Head of caudate nucleus (tissue), 42 donors: ENCODE data around the gene SCN8A.

Experiments
- DNase-seq, 42 donors: peaks; one replicate each; pipeline versions ENCODE4 v3.0.0 to v3.0.0-alpha.2; 2020 to 2021; ENCODE audit warnings: mixed read lengths in 7 of 42
- intact Hi-C: fragments of 100-400 bp; cut with DNase I; formaldehyde crosslinking; loops from one replicate; pipeline ENCODE4 v1.15.0; 2022

The SCN8A gene

GRCh38 chr12:51749986-51750317 lies 158.9 kb downstream of the SCN8A start:
- intact Hi-C loops: no loop called here
- DNase-seq: no peak

DNA sequence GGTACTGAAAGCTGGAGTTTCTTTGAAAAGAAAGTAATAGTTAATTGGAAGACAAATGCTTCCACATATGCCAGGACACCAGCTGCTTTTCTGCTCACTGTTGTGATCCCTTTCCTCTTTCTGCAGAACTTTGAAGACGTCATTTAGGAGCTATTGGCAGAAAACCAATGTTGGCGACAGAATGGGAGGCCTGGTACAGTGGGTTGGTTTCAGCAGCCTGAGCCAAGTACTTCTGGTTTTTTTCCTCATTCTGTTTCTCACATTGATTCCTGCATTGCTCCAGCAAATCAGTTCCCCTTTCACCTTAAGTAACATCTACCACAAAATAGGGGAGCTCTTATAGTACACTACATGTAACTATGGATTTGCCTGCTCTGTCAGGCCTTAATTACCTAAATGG lies 160.6 kb downstream of the SCN8A start:
- DNase-seq: peak in 35 of 42 donors; percentile 13 to 85 (median 56)
- intact Hi-C loops: no loop called here

GRCh38 chr12:51752234-51752889 lies 161.3 kb downstream of the SCN8A start:
- intact Hi-C loops: no loop called here
- DNase-seq: peak; percentile 53 to 94 (median 89)

- DNase-seq: no peak
- intact Hi-C loops: no loop called here
These were observed 163.1 kb downstream of the SCN8A start for GRCh38 chr12:51753980-51754675.

GRCh38 chr12:51755251-51755650 lies 164.2 kb downstream of the SCN8A start:
- DNase-seq: no peak
- intact Hi-C loops: no loop called here

- intact Hi-C loops: no loop called here
- DNase-seq: no peak
These were observed 168.1 kb downstream of the SCN8A start for GRCh38 chr12:51759175-51759574.

- no peak for DNase-seq
- intact Hi-C loops: no loop called here
These were observed 168.7 kb downstream of the SCN8A start for GRCh38 chr12:51759695-51760094.

DNA sequence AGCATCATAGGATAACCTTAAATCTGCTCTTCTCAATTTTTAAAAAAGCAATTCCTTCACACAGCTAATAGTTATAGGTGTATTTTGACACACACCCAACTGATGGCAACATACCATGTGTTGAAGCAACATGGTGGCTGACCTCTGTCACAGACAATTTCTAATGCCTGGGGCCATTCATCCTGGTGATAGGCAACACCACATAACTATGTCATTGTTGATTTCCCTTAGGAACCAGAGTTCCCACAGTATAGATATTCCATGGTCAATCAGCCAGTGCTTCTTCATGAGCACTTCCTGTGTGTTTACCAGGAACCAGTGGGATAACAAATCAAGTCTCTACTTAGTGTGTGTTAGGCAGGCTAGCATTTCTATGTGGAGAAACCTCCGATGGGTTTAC lies 169.2 kb downstream of the SCN8A start:
- DNase-seq: no peak
- intact Hi-C loops: no loop called here

- no peak for DNase-seq
- intact Hi-C loops: no loop called here
These were observed 172.7 kb downstream of the SCN8A start for GRCh38 chr12:51763743-51764142.

DNA sequence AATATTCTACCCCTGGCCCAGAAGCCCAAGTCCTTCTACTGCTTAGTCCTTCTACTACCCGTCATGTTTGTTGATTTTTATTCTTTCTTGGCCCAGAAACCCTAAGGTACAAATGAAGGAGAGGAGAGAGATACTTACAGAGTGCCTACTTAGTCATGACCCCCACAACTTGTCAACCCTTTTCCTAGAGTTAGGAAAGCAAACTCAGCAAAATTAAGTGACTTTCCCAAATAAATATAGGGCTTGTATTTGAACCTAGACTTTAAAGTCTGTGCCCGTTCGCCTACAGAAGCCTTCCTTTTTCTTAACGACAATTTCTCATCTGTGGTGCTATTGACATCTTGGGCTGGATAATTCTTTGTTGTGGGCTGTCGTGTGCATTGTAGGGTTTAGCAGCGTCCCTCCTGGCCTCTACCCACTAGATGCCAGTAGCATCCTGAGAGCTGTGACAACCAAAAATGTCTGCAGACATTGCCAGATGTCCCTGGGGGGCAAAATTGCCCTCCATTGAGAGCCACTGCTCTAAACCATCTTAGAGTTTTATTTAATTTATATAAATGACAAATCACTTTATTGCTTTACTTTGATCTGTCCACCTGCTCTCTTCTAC lies 175.1 kb downstream of the SCN8A start:
- intact Hi-C loops: no loop called here

DNA sequence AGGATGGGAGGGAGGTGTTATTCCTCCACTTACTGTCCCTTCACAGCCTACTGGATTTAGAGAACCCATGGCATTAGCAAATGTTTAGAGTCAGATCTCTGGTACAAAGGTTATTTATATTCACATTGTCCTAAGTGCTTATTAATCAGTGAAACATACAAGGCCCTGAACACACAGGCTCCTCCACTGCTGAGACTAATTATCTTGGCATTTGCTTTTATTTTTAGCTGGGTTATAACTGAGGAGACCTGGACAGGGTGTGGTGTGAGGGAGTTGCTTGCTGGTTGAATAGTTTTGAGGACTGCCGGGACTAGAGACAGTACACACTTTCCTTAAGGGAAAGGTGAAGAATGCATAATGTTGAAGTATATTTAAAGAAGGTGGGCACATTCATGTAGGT lies 180.0 kb downstream of the SCN8A start:
- no peak for DNase-seq
- intact Hi-C loops: no loop called here

More for the DNA sequence above, 175.1 kb downstream of the SCN8A start:
- DNase-seq: no peak

DNA sequence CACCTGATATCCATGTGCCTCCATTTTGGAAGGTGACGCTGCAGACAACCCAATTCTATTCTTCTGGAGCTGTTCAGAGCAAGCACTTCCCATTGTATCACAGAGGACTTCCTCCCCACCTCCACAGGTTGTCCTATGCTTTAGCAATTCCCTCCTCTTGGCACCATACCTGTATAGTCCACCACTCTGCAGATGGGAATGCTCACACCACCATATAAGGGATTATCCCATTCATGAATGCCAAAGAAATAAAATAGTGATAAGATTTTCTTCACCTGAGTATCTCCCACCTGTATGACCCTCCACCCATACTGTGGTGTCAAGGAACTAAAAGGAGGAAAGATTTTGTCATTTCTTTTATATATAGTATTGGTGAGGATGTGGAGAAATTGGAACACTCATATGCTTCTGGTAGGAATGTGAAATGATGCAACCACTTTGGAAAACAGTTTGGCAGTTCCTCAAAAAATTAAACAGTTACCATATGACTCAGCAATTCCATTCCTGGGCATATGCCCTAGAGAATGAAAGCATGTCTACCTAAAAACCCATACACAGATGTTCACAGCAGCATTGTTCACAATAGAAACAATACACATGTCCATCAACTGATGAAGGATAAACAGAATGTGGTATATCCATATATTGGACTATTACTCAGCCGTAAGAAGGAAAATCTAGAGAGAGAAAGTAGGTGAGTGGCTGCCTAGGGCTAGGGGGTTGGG lies 182.3 kb downstream of the SCN8A start:
- no peak for DNase-seq
- intact Hi-C loops: no loop called here

DNA sequence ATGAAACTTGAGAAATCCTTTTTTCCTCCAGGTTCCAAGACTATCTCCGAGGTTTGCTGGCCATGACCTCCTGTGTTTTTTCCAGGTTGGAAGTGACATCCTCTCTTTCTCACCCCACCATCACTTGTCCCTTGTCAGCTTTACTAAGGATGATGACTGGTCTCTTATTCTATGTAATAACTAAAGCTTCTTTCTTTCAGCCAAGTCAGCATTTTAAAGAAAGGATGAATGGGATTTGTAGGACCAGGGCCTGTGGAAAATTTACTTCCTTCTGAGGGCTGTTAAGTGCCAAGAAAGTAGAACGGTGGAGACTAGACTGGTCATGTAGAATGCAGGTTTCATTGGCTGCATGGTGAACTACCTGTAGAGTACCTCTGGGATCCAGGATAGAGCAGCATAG lies 183.9 kb downstream of the SCN8A start:
- no peak for DNase-seq
- intact Hi-C loops: no loop called here

DNA sequence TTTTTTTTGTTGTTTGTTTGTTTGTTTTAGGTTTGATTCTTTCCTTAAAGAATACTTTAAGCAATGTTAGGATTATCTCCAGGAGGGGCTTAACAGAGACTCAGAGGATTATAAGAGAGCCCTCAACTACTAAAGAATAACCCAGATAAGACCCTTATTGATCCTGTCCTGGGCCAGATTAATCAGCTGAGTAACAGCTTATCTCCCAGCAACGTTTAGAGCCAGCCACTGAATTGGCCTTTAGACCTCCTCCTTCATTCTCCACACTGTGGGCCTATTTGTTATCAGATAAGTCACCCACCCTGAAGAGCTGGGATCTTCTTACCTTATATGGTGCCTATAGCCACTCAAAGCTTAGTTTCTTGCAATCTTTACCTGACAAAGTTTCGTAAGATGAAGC lies 186.4 kb downstream of the SCN8A start:
- no peak for DNase-seq

DNA sequence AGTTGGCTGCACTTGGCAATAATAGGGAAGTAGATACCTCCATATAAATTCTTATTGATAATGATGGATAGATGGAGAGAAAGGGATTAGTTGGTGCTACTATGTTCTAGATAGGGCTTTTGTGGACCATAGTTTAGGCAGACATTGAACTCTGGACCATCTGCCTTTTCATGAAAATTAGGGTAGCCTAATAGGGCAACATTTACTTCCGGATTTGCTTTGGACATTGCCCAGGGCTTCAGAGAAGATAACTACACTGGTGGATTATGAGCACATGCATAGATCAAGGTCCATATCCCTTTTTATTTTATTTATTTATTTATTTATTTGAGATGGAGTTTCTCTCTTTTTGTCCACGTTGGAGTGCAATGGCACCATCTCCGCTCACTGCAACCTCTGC lies 186.9 kb downstream of the SCN8A start:
- DNase-seq: no peak
- intact Hi-C loops: no loop called here

More for the DNA sequence above, 186.4 kb downstream of the SCN8A start:
- intact Hi-C loops: no loop called here

- DNase-seq: peak in 2 of 42 donors; percentile 9 to 27
- intact Hi-C loops: no loop called here
These were observed 188.8 kb downstream of the SCN8A start for GRCh38 chr12:51779876-51780275.

DNA sequence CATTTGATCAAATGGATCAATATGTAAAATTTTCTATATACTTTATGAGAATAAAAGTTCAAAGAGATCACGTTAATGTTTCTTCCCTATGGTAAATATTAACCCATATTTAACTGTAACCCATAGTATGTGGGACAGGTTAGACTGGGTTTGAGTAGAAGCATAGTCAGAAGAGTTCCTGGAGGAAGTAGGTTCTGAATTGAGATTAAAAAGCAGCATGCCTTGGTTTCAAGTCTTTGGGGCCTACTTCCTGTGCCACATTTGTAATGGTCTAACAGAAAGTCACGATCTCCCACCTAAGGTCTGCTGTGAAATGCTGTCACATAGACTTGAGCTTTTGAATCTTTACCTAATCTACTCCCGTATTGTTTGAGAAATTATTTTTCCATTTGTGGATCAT lies 193.7 kb downstream of the SCN8A start:
- DNase-seq: no peak
- intact Hi-C loops: no loop called here

GRCh38 chr12:51785906-51786305 lies 194.9 kb downstream of the SCN8A start:
- intact Hi-C loops: no loop called here
- no peak for DNase-seq

GRCh38 chr12:51788876-51789275 lies 197.8 kb downstream of the SCN8A start:
- intact Hi-C loops: no loop called here
- no peak for DNase-seq

DNA sequence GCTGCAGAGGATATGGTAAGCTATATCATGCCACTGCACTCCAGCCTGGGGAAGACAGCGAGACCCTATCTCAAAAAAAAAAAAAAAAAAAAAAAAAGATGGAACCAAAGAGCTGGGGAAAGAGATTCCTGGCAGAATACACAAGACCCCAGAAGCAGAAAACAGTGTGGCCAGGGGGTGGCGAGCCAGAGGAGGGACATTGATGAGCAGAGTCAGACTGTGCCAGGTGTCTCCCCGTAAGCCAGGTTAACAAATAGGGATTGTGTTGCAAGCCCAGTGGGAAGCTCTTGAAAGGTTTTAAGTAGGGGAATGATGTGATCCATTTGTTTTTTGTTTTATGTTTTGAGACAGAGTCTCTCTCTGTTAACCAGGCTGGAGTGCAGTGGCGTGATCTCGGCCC lies 201.4 kb downstream of the SCN8A start:
- DNase-seq: no peak

More for the DNA sequence above, 201.4 kb downstream of the SCN8A start:
- intact Hi-C loops: no loop called here
